GM18505 (cell line): ENCODE data around the gene GAB2.

Source experiments
- ATAC-seq: cut with Tn5 transposase; IDR thresholded peaks from one replicate; pipeline ENCODE4 v1.9.1; 2021; ENCODE audit not compliant: unreplicated experiment
- POLR2A ChIP-seq: IDR thresholded peaks from 4 replicates; pipeline ENCODE4 v1.6.1; 2011; ENCODE audit warnings: borderline replicate concordance; ENCODE audit not compliant: insufficient read depth, insufficient read length; ENCODE audit errors: extremely low read depth

The GAB2 gene

GRCh38 chr11:78420255-78420764, 2.7 kb upstream of the GAB2 start:
- no peak for ATAC-seq
- no peak for TF ChIP-seq POLR2A

- no peak for TF ChIP-seq POLR2A
- ATAC-seq = no peak
Observed at GRCh38 chr11:78419327-78419726, 1.7 kb upstream of the GAB2 start.

GRCh38 chr11:78418584-78419211, 1.1 kb upstream of the GAB2 start:
- no peak for ATAC-seq
- no peak for TF ChIP-seq POLR2A

GRCh38 chr11:78417888-78418583, 416 bp upstream of the GAB2 start:
- no peak for ATAC-seq
- peak; percentile 71 for TF ChIP-seq POLR2A

GRCh38 chr11:78416285-78417174, 1.1 kb downstream of the GAB2 start:
- peak; percentile 44 for ATAC-seq
- peak; percentile 54 for TF ChIP-seq POLR2A

- no peak for ATAC-seq
- no peak for TF ChIP-seq POLR2A
Observed at GRCh38 chr11:78415338-78415737, 2.3 kb downstream of the GAB2 start.

- ATAC-seq = no peak
- no peak for TF ChIP-seq POLR2A
Observed at GRCh38 chr11:78414321-78415051, 3.1 kb downstream of the GAB2 start.

GRCh38 chr11:78408619-78409018, 9.0 kb downstream of the GAB2 start:
- TF ChIP-seq POLR2A = no peak
- ATAC-seq = no peak

GRCh38 chr11:78406568-78407196, 10.9 kb downstream of the GAB2 start:
- no peak for ATAC-seq

GRCh38 chr11:78405805-78406204, 11.8 kb downstream of the GAB2 start:
- no peak for ATAC-seq
- TF ChIP-seq POLR2A = no peak

More at GRCh38 chr11:78406568-78407196, 10.9 kb downstream of the GAB2 start:
- TF ChIP-seq POLR2A = no peak

GRCh38 chr11:78403781-78404180, 13.8 kb downstream of the GAB2 start:
- ATAC-seq = no peak

GRCh38 chr11:78402847-78403246, 14.8 kb downstream of the GAB2 start:
- no peak for TF ChIP-seq POLR2A
- no peak for ATAC-seq

More at GRCh38 chr11:78403781-78404180, 13.8 kb downstream of the GAB2 start:
- TF ChIP-seq POLR2A = no peak

- TF ChIP-seq POLR2A = no peak
- ATAC-seq = no peak
Observed at GRCh38 chr11:78400702-78401101, 16.9 kb downstream of the GAB2 start.

- no peak for TF ChIP-seq POLR2A
- no peak for ATAC-seq
Observed at GRCh38 chr11:78400116-78400515, 17.5 kb downstream of the GAB2 start.
